ENCODE data around the gene XPO4.

DNA sequence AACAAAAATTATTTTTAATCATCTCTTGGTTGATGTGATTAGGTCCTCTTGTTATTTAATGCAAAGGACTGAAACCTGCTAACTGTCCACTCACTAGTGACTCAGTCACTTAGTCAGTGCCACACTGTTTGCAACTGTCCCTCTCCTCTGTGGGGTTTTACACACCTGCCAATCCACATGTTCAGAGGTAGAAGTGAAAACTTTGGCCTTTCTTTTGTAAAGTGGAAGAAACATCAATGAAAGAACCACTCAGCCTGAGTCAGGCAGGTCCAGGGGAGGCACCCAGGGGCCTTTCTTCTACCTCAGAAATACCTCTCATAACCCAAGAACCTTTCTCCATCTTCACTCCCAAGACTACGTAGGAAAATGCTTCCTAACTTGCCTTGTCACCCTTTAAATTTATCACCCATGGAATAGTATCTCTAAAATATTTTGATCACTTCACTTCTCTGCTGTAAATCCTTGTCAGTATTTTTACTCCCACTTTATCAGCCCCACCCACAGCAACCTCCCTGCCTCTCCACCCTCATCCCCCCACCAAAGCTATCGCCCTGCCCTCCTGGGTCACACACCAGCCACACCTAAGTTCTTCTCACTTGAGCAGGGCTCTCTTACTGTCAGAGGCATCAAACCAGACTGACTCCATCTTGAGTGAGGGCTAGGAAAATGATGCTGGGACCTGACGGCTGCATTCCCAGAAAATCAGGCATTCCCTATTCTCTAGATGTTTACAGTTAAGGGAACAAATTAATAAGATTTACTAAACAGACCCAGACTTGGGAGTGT lies 99.2 kb downstream of the XPO4 start:
- TF ChIP-seq, protein P1, sequence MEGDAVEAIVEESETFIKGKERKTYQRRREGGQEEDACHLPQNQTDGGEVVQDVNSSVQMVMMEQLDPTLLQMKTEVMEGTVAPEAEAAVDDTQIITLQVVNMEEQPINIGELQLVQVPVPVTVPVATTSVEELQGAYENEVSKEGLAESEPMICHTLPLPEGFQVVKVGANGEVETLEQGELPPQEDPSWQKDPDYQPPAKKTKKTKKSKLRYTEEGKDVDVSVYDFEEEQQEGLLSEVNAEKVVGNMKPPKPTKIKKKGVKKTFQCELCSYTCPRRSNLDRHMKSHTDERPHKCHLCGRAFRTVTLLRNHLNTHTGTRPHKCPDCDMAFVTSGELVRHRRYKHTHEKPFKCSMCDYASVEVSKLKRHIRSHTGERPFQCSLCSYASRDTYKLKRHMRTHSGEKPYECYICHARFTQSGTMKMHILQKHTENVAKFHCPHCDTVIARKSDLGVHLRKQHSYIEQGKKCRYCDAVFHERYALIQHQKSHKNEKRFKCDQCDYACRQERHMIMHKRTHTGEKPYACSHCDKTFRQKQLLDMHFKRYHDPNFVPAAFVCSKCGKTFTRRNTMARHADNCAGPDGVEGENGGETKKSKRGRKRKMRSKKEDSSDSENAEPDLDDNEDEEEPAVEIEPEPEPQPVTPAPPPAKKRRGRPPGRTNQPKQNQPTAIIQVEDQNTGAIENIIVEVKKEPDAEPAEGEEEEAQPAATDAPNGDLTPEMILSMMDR (IDR thresholded peaks at IDR 0.05) = no peak
- TF ChIP-seq POLR2A (IDR thresholded peaks at IDR 0.05) = no peak
